GM12874 (cell line): Measurements from ENCODE around the gene U2AF1L4.

Source experiments
- CTCF ChIP-seq: IDR thresholded peaks from 2 replicates; pipeline ENCODE4 v1.5.1; 2011; ENCODE audit warnings: low read depth, mild to moderate bottlenecking, control low read depth, low read length, moderate library complexity; ENCODE audit not compliant: insufficient read depth

The U2AF1L4 gene

GRCh38 chr19:35740423-35741202 lies 4.6 kb downstream of the U2AF1L4 start:
- TF ChIP-seq CTCF: peak; percentile 28

- no peak for TF ChIP-seq CTCF
Observed at GRCh38 chr19:35740108-35740422, 5.2 kb downstream of the U2AF1L4 start.

- TF ChIP-seq CTCF: no peak
Observed at GRCh38 chr19:35739275-35740107, 5.7 kb downstream of the U2AF1L4 start.

- no peak for TF ChIP-seq CTCF
Observed at GRCh38 chr19:35738887-35739229, 6.4 kb downstream of the U2AF1L4 start.

- no peak for TF ChIP-seq CTCF
Observed at GRCh38 chr19:35738021-35738886, 7.0 kb downstream of the U2AF1L4 start.

GRCh38 chr19:35736913-35737886 lies 8.0 kb downstream of the U2AF1L4 start:
- peak; percentile 30; the same call in 1 of the 2 replicates for TF ChIP-seq CTCF
